ENCODE measurements around the gene CCDC88C. TPM values are rescaled to one million over a fixed set of nuclear protein-coding genes. Genes with fewer than 3 reads are reported as not detected.

Gene CCDC88C
- total RNA-seq, 1 donor from 2014 or later = 9.2 TPM

- H3K4me3 ChIP-seq = no peak overlapping the region
Measured at GRCh38 chr14:91293281-91293680, 124.3 kb downstream of the CCDC88C start.

GRCh38 chr14:91292491-91292890 lies 125.1 kb downstream of the CCDC88C start:
- DNase-seq (ENCODE audit: low spot score in 2 of 2) = no peak
- no peak for TF ChIP-seq CTCF (IDR thresholded peaks at IDR 0.05)
- Histone ChIP-seq H3K36me3 (no peaks in the 10 kb centered on the region), H3K27me3 (no peaks in the 10 kb centered on the region), H3K9me3 (no peaks in the 10 kb centered on the region), H3K4me3 (no peak overlapping the region), H3K4me1 (no peaks in the 10 kb centered on the region), H3K27ac (no peak overlapping the region)
- intact Hi-C loops (cut with DNase I) = no loop called here

More at GRCh38 chr14:91293281-91293680, 124.3 kb downstream of the CCDC88C start:
- no peaks in the 10 kb centered on the region for H3K9me3 ChIP-seq
- H3K4me1 ChIP-seq = peaks cover 0 to under 1% of the 10 kb centered on the region in 2 donors
- intact Hi-C loops (cut with DNase I) = no loop called here
- DNase-seq (ENCODE audit: low spot score in 2 of 2) = no peak
- H3K27ac ChIP-seq = no peak overlapping the region
- no peak for TF ChIP-seq CTCF (IDR thresholded peaks at IDR 0.05)
- H3K36me3 ChIP-seq = no peaks in the 10 kb centered on the region
- H3K27me3 ChIP-seq = no peaks in the 10 kb centered on the region

- DNase-seq (ENCODE audit: low spot score in 2 of 2) = no peak
- no peak for TF ChIP-seq CTCF (IDR thresholded peaks at IDR 0.05)
- intact Hi-C loops (cut with DNase I) = no loop called here
- Histone ChIP-seq H3K36me3 (no peaks in the 10 kb centered on the region), H3K27me3 (no peaks in the 10 kb centered on the region), H3K9me3 (no peaks in the 10 kb centered on the region), H3K4me1 (no peaks in the 10 kb centered on the region), H3K27ac (no peak overlapping the region), H3K4me3 (no peak overlapping the region)
Measured at GRCh38 chr14:91291786-91292405, 125.7 kb downstream of the CCDC88C start.

GRCh38 chr14:91290986-91291385 lies 126.6 kb downstream of the CCDC88C start:
- no peaks in the 10 kb centered on the region for H3K36me3 ChIP-seq
- no peak for TF ChIP-seq CTCF (IDR thresholded peaks at IDR 0.05)
- intact Hi-C loops (cut with DNase I) = no loop called here
- no peaks in the 10 kb centered on the region for H3K27me3 ChIP-seq
- no peak overlapping the region for H3K4me3 ChIP-seq
- H3K4me1 ChIP-seq = no peaks in the 10 kb centered on the region
- H3K27ac ChIP-seq = no peak overlapping the region
- no peak for DNase-seq (ENCODE audit: low spot score in 2 of 2)
- no peaks in the 10 kb centered on the region for H3K9me3 ChIP-seq

- Histone ChIP-seq H3K27me3 (no peaks in the 10 kb centered on the region), H3K27ac (no peak overlapping the region), H3K9me3 (no peaks in the 10 kb centered on the region), H3K4me3 (no peak overlapping the region), H3K36me3 (no peaks in the 10 kb centered on the region), H3K4me1 (no peaks in the 10 kb centered on the region)
- no peak for TF ChIP-seq CTCF (IDR thresholded peaks at IDR 0.05)
- no peak for DNase-seq (ENCODE audit: low spot score in 2 of 2)
- intact Hi-C loops (cut with DNase I) = no loop called here
Measured at GRCh38 chr14:91289464-91289863, 128.2 kb downstream of the CCDC88C start.

- H3K36me3 ChIP-seq = no peaks in the 10 kb centered on the region
- DNase-seq (ENCODE audit: low spot score in 2 of 2) = no peak
- TF ChIP-seq CTCF (IDR thresholded peaks at IDR 0.05) = no peak
- no peaks in the 10 kb centered on the region for H3K9me3 ChIP-seq
- intact Hi-C loops (cut with DNase I) = no loop called here
- H3K4me1 ChIP-seq = no peaks in the 10 kb centered on the region
- H3K27ac ChIP-seq = no peak overlapping the region
- no peaks in the 10 kb centered on the region for H3K27me3 ChIP-seq
- no peak overlapping the region for H3K4me3 ChIP-seq
Measured at GRCh38 chr14:91288876-91289275, 128.7 kb downstream of the CCDC88C start.

Data from ascending aorta (tissue), 2 donors.